ENCODE measurements around the gene CD300LF.

GRCh38 chr17:74752415-74752814, 39.7 kb upstream of the CD300LF start:
- no peak for TF ChIP-seq CTCF (IDR thresholded peaks at IDR 0.05)
- TF ChIP-seq POLR2A (IDR thresholded peaks at IDR 0.05): no peak
- TF ChIP-seq POLR2AphosphoS5 (IDR thresholded peaks at IDR 0.05; ENCODE audit: insufficient read depth in 1 of 2, low read depth in 1 of 2): no peak
